Mucosa of gallbladder (tissue), 1 donor: ENCODE measurements around the gene SAMM50. TPM values are rescaled to one million over a fixed set of nuclear protein-coding genes. Genes with fewer than 3 reads are reported as not detected.
"Not testable (repeated sequence)": the region's sequence is repeated elsewhere in the genome, so short reads cannot be mapped to it uniquely, and the experiment has no call there.

Source experiments
- DNase-seq: peaks from one replicate; pipeline ENCODE4 v3.0.0-alpha.2; 2020; ENCODE audit warnings: low spot score
- total RNA-seq: library from RNA; stranded (reverse); gene quantifications from one replicate; pipeline ENCODE4 v1.2.1, GENCODE V29; 2021
- donor health status: DM: no; HTN: no; CAD: no.

Gene SAMM50
- total RNA-seq, 1 donor from 2014 or later: 51.8 TPM

DNA sequence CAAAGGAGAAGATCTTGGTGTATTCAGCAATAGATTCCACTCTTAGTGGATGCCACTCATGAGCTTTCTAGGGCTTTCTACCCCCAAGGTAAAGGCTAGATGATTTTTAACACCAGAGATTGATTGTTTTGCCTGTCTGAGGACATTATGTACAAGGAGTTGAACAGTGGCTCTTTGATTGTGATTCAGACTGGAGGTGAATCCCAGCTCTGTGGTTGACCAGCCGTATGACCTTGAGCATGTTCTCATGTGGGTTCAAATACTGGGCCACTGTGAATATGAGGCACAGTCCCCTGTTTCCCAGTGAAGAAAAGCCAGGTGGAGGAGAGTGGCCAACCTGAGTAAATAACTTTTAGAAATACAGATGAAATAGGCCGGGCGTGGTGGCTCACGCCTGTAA, 44.9 kb downstream of the SAMM50 start:
- no peak for DNase-seq

DNA sequence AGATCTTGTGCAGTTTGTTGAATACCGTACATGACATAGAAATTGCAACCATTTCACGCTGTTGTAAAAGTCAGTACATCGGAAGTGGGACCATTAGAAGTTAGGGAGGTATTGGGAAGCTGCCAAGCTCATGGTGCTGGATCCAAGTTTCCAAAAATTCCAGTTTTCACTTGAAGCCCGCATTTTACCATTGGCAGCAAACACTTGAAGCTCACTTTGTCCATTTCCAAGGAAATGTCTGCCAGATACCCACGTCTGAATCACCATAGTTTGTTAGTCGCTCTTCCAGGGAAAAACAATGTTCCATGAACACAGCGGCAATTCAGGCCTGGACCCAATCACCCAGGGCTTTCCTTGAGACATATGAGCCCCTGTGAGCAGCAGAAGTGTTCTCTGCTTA, 46.3 kb downstream of the SAMM50 start:
- DNase-seq: no peak

DNA sequence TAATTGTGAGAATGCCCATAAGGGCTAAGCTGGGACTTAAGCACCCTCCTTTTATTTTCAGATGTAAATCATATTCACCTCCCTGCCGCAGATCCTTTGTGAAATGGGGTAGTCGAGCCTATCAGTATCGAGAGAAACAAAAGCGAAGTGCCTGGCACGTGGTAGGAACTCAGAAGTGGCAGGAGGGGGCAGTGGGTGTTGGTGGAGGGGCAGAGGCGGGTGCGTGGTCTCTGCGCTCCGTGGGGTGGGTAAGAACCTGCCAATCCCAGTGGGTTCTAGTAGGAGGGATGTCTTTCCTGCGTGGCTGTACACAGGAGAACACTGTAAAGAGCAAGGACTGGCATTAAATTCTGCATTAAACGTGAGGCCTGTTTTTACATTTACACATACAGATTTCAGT, 47.1 kb downstream of the SAMM50 start:
- no peak for DNase-seq

DNA sequence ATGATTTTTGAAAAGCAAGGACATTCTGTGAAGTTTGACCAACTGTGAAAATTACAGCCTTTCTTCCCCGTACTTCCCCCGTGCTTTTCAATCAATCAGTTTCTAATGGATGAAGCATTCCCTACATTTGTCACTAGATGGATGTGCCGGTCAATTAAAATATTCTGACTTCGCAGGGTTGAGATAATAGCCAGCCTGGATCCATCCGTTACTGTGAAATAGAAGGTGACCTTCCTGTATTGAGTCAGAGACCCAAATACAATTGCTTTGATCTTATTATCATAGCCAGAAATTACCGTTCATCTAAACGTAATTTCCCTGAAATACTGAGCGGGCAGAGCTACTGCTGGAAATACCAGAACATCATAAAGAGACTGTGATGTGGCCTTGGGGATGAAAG, 47.8 kb downstream of the SAMM50 start:
- DNase-seq: no peak

DNA sequence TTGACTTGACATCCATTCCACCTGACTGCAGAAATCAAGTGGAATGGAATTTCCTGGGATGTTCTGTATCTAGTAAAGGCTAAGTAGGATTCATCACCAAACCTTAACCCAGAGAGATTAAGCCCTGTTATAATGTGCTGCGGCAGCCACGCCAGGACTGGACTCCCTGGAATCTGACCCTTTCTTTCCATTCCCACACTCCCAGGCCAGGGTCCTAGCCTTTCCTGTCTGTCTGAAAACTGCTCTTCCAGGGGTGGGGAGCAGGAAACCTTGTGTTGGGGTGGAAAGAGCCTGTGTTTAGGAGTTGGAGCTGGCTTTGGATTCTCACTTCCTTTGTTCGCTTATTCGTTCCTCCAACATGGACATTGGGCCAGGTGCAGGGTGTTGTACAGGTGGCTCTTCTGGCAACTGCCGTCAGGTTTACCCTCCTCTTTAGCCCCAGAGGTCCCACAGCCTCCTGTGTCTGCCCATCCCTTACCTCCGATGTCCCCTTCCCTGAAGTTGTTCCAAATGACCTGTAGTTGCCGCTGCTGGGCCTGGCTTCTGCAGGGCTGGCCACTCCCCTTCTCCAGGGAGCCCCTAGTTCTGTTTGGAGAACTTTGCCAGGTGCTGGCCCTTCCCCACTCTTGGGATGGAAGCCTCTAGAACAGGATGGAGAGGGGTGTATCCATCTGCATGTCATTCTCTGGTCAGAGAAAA, 48.3 kb downstream of the SAMM50 start:
- DNase-seq: no peak

DNA sequence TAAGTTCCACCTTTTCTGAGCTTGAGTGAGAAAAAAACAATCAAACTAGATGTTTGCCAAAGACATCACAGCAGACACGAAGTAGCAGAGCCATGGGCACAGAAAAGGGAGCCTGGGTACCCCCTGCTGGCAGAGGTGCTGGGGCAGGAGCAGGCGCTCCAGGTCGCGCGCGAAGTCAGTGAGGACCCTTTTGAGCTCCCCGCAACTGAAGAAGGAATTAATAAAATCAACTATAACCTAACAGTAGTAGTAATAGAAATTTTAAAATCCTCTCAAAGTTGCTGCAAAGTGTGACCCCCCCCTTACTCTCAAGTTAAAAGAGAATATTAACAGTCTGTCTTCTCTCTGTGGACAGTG, 48.8 kb downstream of the SAMM50 start:
- DNase-seq: no peak

DNA sequence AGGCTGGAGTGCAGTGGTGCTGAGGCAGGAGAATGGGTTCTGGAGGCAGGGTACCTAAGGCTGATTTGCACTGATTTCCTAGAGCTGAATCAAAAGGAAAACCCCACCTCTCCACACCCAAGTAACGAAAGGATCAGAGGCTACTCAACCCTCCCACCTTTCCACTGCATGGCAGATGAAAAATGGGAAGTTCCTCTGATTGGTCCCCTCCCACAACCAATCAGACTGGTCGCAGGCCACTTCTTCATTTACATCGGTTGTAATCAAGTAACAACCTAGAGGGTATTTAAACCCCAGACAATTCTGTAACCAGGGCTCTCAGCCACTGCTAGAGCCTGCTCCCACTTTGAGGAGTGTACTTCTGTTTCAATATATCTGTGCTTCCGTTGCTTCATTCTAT, 50.3 kb downstream of the SAMM50 start:
- no peak for DNase-seq

DNA sequence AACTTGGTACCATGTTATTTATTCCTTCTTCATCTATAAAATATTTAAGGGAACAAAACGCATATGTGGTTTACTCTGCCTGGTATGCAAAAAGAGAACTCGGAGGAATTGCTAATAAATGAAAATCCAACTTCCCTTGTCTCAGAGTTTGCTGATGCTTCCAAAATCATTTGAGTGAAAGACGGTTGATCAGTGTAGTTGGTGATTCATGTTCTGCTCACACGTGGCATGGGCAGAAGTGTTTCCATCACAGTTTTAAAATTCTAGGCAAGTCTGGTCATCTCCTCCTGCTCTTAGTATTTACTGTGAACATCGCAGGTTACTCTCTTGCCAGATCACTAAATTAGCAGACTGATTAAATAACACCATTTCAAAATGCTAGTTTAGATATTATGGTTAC, 56.9 kb downstream of the SAMM50 start:
- DNase-seq: no peak

DNA sequence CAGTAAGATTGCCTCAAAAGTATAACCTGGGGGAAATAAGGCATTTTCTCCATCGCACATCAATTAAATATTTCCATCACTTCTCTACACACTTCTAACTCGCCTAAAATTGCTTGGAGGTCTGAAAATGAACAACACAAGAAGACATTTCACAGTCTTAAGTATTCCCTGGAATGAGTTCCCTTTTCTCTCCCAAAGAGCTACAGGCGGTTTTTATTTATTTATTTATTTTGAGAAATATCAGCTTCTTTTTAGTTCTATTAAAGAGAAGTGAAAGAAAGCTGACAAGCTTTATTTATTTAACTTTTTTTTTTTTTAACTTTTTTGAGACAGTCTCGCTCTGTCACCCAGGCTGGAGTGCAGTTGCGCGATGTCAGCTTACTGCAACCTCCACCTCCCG, 57.3 kb downstream of the SAMM50 start:
- no peak for DNase-seq

DNA sequence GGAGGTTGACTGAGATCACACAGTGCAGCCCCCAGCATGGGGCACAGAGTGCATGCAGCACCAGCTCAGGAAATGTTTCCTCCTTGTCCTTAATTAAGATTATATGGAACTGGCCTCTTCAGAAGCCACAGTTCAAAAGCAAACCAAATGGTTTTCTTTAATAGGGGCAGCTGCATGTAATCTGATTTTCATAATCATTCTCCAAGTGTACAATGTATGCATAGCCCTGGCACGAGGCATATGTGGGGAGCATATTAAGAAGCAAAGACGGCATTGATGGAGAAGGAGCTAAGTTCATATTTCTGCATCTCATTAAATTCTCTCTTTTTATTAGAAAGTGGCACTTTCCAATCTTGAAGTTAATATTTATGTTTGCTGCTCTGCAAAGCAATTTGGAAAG, 59.0 kb downstream of the SAMM50 start:
- no peak for DNase-seq

DNA sequence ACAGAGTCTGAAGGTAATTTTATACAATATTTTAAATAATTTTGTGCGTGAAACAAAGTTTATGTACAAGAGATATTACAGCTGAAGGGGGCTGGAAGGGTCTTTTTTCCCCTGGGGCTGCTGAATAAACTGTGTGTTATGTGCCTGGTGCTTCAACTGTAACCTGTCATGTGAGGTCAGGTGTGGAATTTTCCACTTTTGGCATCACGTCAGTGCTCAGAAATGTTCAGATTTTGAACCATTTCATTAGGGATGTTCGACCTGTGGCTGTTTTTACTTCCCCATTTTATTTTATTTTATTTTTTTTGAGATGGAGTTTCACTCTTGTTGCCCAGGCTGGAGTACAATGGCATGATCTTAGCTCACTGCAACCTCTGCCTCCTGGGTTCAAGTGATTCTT, 61.3 kb downstream of the SAMM50 start:
- not testable (repeated sequence) for DNase-seq

DNA sequence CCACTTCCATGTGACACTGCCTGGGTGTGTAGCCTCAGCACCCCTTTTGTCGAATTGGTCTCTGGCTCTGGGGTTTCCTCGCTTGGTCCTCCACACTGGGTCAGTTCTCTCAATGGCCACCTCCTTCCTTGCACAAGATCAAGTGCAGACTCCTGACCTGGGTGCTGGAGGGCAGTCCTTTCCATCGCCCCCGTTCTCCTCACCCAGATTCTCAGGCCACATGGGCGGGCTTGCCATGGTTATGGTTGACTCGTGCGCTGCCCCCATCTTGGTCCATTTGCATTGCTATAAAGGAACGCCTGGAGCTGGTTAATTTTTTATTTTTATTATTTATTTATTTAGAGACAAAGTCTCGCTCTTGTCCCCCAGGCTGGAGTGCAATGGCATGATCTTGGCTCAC, 63.4 kb downstream of the SAMM50 start:
- no peak for DNase-seq

DNA sequence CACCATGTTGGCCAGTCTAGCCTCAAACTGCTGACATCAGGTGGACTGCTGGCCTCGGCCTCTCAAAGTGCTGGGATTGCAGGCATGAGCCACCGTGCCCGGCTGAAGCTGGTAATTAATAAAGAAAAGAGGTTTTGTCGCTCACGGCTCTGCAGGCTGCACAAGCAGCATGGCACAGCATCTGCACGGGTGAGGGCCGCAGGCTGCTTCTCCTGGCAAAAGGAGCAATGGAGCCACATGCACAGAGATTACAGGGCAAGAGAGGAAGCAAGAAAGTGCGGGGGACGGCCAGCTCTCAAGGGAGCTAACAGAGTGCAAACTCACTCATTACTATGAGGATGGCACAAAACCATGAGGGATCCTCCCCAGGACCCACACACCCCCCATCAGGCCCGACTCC, 64.2 kb downstream of the SAMM50 start:
- no peak for DNase-seq

DNA sequence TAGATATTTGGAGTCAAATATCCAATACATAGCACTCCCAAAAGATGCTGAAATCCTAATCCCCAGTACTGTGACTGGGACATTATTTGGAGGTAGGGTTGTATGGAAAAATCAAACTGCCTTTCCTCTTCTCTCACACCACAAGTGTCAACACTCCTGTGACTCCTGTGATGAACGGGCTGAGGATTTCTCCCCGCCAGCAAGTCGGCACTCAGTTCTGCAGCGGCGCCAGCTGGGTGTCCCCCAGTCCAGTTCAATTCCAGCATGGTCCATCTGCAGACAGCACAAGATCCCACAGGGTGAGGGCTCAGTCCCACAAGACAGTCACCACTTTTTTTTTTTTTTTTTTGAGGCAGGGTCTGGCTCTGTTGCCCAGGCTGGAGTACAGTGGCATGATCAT, 64.6 kb downstream of the SAMM50 start:
- no peak for DNase-seq

DNA sequence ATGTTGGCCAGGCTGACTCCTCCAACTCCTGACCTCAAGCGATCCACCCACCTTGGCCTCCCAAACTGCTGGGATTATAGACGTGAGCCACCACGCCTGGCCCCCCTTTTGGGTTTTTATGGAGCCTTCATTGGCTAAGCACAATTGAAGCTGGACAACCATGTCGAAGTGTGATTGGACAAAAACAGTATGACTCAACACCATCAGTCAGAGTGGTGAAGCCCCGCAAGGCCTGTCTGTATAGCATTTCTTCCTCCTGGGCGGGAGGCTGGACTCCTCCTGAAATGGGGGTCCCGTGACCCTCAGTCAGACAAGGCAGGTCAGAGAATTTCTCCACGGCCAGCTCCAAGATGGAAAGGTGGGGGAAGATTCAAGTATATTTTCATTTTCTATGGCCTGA, 65.7 kb downstream of the SAMM50 start:
- no peak for DNase-seq

DNA sequence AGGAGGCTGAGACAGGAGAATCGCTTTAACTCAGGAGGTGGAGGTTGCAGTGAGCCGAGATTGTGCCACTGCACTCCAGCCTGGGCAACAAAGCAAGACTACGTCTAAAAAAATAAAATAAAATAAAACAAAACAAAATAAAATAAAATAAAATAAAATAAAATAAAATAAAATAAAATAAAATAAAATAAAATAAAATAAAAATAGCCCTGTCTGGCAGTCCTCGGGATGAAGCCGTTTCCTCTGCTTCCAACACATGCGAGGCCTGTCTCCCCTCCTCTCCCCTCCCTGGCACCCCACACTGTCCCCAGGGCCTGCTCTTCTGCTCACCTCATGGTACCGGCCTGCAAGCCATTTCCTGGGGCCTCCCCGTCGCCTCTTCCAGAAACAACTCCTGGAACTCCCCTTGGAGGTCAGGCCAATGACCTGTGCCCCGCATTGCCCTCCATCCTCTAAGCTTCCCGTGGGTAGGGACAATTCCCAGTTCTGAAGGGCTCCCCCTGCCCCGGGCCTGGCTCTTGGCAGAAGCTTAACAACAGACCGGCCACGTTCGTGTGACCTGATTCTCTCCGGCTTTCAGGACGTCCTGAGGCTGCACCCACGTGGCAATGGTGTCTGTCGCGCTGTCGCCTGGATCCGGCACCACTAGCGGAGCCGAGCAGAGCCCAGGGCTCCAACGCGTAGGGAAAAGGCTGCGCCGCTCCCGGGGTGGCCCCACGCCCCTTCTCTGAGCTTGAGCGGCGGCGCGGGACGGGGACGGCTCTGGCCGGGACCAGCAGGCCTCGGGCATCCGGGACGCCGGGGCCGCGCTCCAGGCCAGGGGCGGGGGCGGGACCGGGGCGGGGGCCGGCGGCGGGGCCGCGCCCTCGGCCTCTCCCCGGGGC, 68.4 kb downstream of the SAMM50 start:
- peak; percentile 18 for DNase-seq

DNA sequence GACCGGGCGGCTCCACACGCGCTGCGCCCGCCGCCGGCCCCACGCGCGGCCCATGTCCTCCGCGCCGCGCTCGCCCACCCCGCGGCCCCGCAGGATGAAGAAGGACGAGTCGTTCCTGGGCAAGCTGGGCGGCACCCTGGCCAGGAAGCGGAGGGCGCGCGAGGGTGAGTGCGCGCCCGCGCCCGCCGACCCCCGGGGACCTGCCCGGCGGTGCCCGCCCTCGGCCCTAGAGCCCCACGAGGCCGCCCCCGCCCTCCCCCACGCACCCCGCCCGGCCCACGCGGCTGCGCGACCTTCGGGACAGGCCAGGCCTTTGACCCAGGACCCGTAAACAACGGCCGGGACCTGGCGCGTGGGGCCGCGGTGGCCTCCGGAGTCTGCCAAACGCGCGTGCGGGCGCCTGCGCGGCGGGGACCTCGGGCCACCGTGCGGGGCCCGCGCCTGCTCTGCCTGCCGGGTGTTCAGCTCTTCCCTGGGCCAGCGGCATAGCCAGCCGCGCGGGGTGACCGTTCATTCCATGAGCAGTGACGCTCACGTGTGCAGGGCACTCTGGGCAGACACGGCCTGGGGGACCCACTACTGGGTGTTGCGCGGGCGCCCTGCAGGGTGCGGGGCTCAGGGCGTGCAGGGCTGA, 69.2 kb downstream of the SAMM50 start, which contains the start of gene PARVB:
Gene PARVB (plus strand): TSS at position 15 of the 634 bp plus-strand sequence. CDS start 38 bp downstream, at position 53.
- DNase-seq: no peak

DNA sequence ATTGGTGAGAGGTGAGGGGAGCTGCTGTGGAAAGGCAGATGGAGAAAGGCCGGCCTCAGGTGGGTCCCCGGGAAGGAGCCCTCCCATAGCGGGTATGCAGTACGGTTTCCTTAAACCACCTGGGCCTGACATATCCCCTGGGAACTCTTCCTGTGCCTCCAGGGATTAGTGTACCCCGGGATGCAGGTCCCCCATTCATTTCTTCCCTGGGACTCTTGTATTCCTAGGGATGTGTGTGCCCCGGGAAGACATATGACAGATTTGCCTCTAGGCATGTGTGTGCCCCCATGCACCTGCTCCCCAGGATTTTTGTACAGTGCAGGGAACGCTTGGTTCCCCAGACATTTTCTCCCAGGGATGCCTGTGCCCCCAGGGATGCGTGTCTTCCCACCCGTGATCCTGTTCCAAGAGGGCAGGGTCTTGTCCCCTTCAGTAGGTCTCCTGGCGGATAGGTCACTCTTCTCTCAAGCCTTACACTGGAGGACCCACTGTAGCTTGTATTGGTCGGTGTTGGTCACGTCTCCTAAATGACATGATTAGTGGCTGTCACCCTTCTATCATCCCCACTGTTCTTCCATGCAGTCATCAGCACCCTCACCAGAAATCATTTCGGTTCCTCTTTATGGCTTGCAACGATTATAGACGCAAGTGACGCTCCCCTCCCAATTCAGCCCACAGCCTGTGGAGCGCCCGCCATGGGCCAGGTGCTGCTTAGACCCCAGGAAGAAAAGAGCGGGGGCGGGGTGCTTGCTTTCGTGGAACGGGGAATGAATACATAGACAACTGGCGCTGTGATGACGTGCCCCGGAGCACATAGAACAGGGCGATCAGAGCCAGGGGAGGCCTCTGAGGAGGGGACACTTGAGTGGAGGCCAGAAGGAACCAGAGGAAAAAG, 70.2 kb downstream of the SAMM50 start:
- DNase-seq: peak; percentile 37

DNA sequence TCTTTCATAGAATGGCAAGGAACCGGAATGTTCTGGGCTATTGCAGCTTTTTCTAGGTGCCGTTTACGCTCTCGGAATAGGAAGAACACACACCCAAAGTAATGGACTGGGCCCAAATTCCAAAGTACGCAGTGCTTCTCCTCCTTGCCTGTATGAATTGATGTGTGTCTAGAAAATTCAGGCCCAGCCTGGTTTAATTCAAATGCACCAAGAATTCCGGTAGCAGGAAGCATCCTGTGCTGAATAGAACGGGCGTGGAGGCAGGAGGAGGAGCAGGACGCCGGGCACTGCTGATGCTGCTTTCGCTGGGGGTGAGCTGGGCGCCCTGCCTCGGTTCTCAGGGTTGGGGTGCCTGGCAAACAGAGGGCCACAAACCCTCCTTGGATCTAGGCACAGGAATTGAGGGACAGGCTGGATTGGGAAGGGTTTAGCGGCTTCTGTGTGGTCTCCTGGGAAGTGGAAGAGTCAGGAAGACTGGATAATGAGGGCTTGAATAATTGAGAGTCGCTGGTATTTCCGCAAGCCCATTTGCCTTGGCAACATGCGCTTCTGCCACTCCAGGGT, 70.9 kb downstream of the SAMM50 start:
- DNase-seq: no peak

DNA sequence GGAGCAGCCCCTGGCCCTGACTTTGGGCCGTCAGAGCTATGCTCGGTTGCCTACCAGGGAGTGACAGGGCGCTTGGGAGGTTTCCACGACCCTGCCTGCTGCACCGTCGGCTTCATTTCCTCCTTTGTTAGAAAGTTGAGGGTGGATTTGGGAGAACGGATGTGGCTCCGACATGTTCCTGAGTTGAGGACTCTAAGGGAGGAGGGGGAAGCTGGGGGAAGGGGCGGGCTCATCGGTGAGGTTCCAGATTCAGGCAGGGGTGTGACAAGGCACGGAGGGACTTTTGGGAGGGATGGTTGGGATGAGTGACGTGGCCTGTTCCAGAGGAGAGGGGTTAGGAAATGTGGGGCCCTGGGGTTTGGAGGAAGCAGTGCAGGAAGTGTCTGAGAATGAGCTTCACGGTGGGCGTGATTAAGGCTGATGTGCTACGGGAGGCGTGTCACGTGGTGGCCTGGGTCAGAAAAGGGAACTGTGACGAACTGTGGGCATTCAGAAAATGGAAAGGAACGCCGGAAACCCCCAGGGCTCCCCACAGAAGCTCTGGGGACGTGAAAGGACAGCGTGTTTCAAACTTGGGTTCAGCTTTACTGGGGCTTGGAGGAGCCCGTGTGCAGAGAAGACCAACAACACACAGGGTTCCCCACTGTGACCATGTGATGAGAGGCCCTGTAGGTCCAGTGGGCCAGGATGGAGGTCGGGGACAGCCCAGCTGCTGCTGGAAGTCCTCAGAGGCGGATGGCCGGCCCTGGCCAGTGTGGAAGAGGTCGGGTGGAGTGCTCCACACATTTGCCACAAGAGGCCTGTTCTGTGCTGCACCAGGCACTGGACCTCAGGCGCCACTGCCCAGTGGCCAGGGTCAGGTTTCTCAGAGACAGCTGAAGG, 71.6 kb downstream of the SAMM50 start:
- DNase-seq: peak; percentile 80
